Activated T-cell treated with anti-CD3 and anti-CD28 coated beads, Interleukin-2, amount 50 U/mL, for 48 hours (primary cell): ENCODE data around the gene ITGB1.
"Not testable (repeated sequence)": the region's sequence is repeated elsewhere in the genome, so short reads cannot be mapped to it uniquely, and the experiment has no call there.

Source experiments
- DNase-seq, 2 experiments: peaks; one replicate each; pipeline ENCODE4 v3.0.0-alpha.2; 2020

Gene ITGB1

GRCh38 chr10:32931593-32931992 lies 26.4 kb downstream of the ITGB1 start:
- no peak for DNase-seq

GRCh38 chr10:32930036-32930435 lies 28.0 kb downstream of the ITGB1 start:
- no peak for DNase-seq

- no peak for DNase-seq
Observed at GRCh38 chr10:32929634-32930033, 28.4 kb downstream of the ITGB1 start.

- no peak for DNase-seq
Observed at GRCh38 chr10:32927750-32928149, 30.3 kb downstream of the ITGB1 start.

- DNase-seq, result no peak
Observed at GRCh38 chr10:32923849-32924248, 34.2 kb downstream of the ITGB1 start.

- DNase-seq, result no peak
Observed at GRCh38 chr10:32923134-32923533, 34.9 kb downstream of the ITGB1 start.

GRCh38 chr10:32922170-32922569 lies 35.9 kb downstream of the ITGB1 start:
- no peak for DNase-seq

- not testable (repeated sequence) for DNase-seq
Observed at GRCh38 chr10:32917817-32918216, 40.2 kb downstream of the ITGB1 start.

GRCh38 chr10:32911285-32912016 lies 46.6 kb downstream of the ITGB1 start:
- no peak for DNase-seq

GRCh38 chr10:32909970-32910369 lies 48.1 kb downstream of the ITGB1 start:
- DNase-seq, result not testable (repeated sequence)

- DNase-seq, result no peak
Observed at GRCh38 chr10:32909456-32909855, 48.6 kb downstream of the ITGB1 start.

- no peak for DNase-seq
Observed at GRCh38 chr10:32906595-32906994, 51.4 kb downstream of the ITGB1 start.

- DNase-seq, result no peak
Observed at GRCh38 chr10:32905466-32905865, 52.6 kb downstream of the ITGB1 start.

GRCh38 chr10:32901815-32902214 lies 56.2 kb downstream of the ITGB1 start:
- DNase-seq, result no peak

GRCh38 chr10:32895200-32895968 lies 62.6 kb downstream of the ITGB1 start:
- not testable (repeated sequence) for DNase-seq

- no peak for DNase-seq
Observed at GRCh38 chr10:32893916-32894664, 63.9 kb downstream of the ITGB1 start.

GRCh38 chr10:32893434-32893833 lies 64.6 kb downstream of the ITGB1 start:
- DNase-seq, result no peak

- DNase-seq, result no peak
Observed at GRCh38 chr10:32891261-32891660, 66.8 kb downstream of the ITGB1 start.

- DNase-seq, result no peak
Observed at GRCh38 chr10:32890444-32890843, 67.6 kb downstream of the ITGB1 start.

GRCh38 chr10:32889631-32890212 lies 68.3 kb downstream of the ITGB1 start:
- no peak for DNase-seq

- no peak for DNase-seq
Observed at GRCh38 chr10:32888161-32888927, 69.7 kb downstream of the ITGB1 start.

GRCh38 chr10:32887481-32887880 lies 70.5 kb downstream of the ITGB1 start:
- DNase-seq, result no peak
